ENCODE results near the gene MLIP.

DNA sequence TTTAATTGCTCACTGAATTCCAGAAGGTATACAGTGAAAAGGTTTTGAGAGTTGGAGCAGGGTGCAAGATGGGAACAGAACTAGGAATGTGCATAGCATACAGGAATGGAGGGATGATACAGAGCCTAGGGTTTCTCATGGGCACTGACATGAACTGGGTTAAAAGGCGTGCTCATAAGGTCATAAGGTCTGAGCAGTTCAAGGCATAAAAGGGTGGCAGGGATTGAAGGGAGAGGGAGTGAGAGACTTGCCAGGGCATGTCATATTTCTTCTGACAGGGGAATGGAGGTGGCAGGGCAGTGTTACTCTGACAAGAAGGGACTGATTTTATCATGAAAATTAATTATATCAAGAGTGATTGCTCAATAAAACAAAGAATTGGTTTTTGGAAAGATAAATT, 4.7 kb downstream of the MLIP start:
- TF ChIP-seq POLR2A (IDR thresholded peaks at IDR 0.05; ENCODE audit: low read depth, low read length) (no peak), TAF1 (IDR thresholded peaks at IDR 0.05; ENCODE audit: borderline replicate concordance, low read depth, low read length) (no peak), POLR2AphosphoS5 (IDR thresholded peaks at IDR 0.05; ENCODE audit: low read depth, low read length) (no peak)

All from GM12892 (cell line).